SK-N-SH (cell line): ENCODE measurements around the gene FMN1. TPM values are rescaled to one million over a fixed set of nuclear protein-coding genes. Genes with fewer than 3 reads are reported as not detected.

Source experiments
- CTCF ChIA-PET: fragments of 300-600, 350-600 bp; formaldehyde crosslinking; extraction: SDS; loops from one replicate; lab custom pipeline; 2021; lab: Yijun Ruan, JAX
- POLR2A ChIA-PET: fragments of 350-600 bp; sonication (Branson Sonifier 250); formaldehyde crosslinking; extraction: SDS; loops from one replicate; lab custom pipeline; 2020; ENCODE audit warnings: antibody characterized with exemption, inconsistent platforms; lab: Yijun Ruan, JAX
- DNase-seq: peaks from one replicate; pipeline ENCODE4 v3.0.0; 2012
- H2AFZ ChIP-seq: fragments of 200-600 bp; sonication (generic); 2 replicates; pipeline ENCODE4 v1.8.1; 2016; ENCODE audit warnings: antibody characterized with exemption, mild to moderate bottlenecking, low read depth
- H3F3A ChIP-seq: fragments of 200-600 bp; sonication (generic); replicated peaks from 2 replicates; pipeline ENCODE3; 2016; ENCODE audit warnings: antibody characterized with exemption, mild to moderate bottlenecking; ENCODE audit not compliant: insufficient read depth
- H3K27ac ChIP-seq, 2 experiments: fragments of 200-500 bp in 1 of 2; fragments of 200-600 bp in 1 of 2; sonication (Bioruptor generic) in 1 of 2; sonication (generic), shearing (Covaris generic) in 1 of 2; 2 replicates each; pipeline versions ENCODE4 v1.5.1 to v1.6.1; 2014 to 2016; ENCODE audit warnings: low read depth in 2 of 2, inconsistent platforms in 1 of 2, low read length in 1 of 2, mild to moderate bottlenecking in 1 of 2, mixed read lengths in 1 of 2
- H3K27me3 ChIP-seq: fragments of 200-600 bp; sonication (generic), shearing (Covaris generic); 2 replicates; pipeline ENCODE4 v1.6.1; 2016; ENCODE audit warnings: mixed run types; ENCODE audit not compliant: insufficient read depth
- H3K36me3 ChIP-seq, 2 experiments: fragments of 200-500 bp in 1 of 2; fragments of 200-600 bp in 1 of 2; sonication (Bioruptor generic) in 1 of 2; sonication (generic) in 1 of 2; replicated peaks in 1 of 2; 2 replicates each; pipeline versions ENCODE3 to v1.5.1; 2014 to 2016; ENCODE audit warnings: low read length in 1 of 2, mild to moderate bottlenecking in 1 of 2; ENCODE audit not compliant: insufficient read depth in 2 of 2, control insufficient read depth in 1 of 2
- H3K4me1 ChIP-seq, 2 experiments: fragments of 200-500 bp in 1 of 2; fragments of 200-600 bp in 1 of 2; sonication (Bioruptor generic) in 1 of 2; sonication (generic), shearing (Covaris generic) in 1 of 2; 2 replicates each; pipeline versions ENCODE4 v1.5.1 to v1.6.1; 2014 to 2016; ENCODE audit warnings: low read depth in 1 of 2, low read length in 1 of 2, mixed run types in 1 of 2; ENCODE audit not compliant: insufficient read depth in 2 of 2, control insufficient read depth in 1 of 2
- H3K4me2 ChIP-seq: fragments of 200-600 bp; sonication (generic), shearing (Covaris generic); 2 replicates; pipeline ENCODE4 v1.6.1; 2017; ENCODE audit warnings: mixed run types
- H3K4me3 ChIP-seq, 2 experiments: fragments of 200-500 bp in 1 of 2; fragments of 200-600 bp in 1 of 2; sonication (Bioruptor generic) in 1 of 2; sonication (generic), shearing (Covaris generic) in 1 of 2; 2 replicates each; pipeline versions ENCODE4 v1.5.1 to v1.8.1; 2014 to 2016; ENCODE audit warnings: low read depth in 2 of 2, inconsistent platforms in 1 of 2, low read length in 1 of 2, mild to moderate bottlenecking in 1 of 2, mixed read lengths in 1 of 2, moderate library complexity in 1 of 2
- H3K79me2 ChIP-seq: fragments of 200-600 bp; sonication (generic); 2 replicates; pipeline ENCODE4 v1.8.1; 2017; ENCODE audit warnings: mild to moderate bottlenecking; ENCODE audit not compliant: insufficient read depth
- H3K9ac ChIP-seq: fragments of 200-600 bp; sonication (generic); 2 replicates; pipeline ENCODE4 v1.6.1; 2017; ENCODE audit warnings: mixed run types
- H3K9me2 ChIP-seq: fragments of 200-600 bp; sonication (generic); 2 replicates; pipeline ENCODE4 v1.6.1; 2017; ENCODE audit warnings: mixed run types
- H3K9me3 ChIP-seq: fragments of 200-600 bp; sonication (generic); 2 replicates; pipeline ENCODE4 v1.6.1; 2017; ENCODE audit warnings: mixed run types, mild to moderate bottlenecking, moderate library complexity
- H4K20me1 ChIP-seq: fragments of 200-600 bp; sonication (generic); 2 replicates; pipeline ENCODE4 v1.6.1; 2017; ENCODE audit warnings: mild to moderate bottlenecking, mixed run types; ENCODE audit not compliant: insufficient read depth
- ELF1 ChIP-seq: IDR thresholded peaks from 2 replicates; pipeline ENCODE4 v1.4.0; 2012
- EZH2phosphoT487 ChIP-seq: fragments of 200-600 bp; sonication (generic); IDR thresholded peaks from 2 replicates; pipeline ENCODE4 v1.6.1; 2017; ENCODE audit warnings: low read depth, mixed run types, mild to moderate bottlenecking, antibody characterized with exemption, moderate library complexity, borderline replicate concordance
- FOXM1 ChIP-seq: IDR thresholded peaks from 2 replicates; pipeline ENCODE4 v1.4.0; 2012; ENCODE audit warnings: low read depth, mild to moderate bottlenecking
- GABPA ChIP-seq: IDR thresholded peaks from 2 replicates; pipeline ENCODE4 v1.4.0; 2012; ENCODE audit warnings: low read depth, mild to moderate bottlenecking
- GATA2 ChIP-seq: sonication (generic); formaldehyde crosslinking; IDR thresholded peaks from 2 replicates; pipeline ENCODE4 v1.5.0; 2020; ENCODE audit warnings: mild to moderate bottlenecking, missing genetic modification reagents
- MAX ChIP-seq: IDR thresholded peaks from 2 replicates; pipeline ENCODE4 v1.4.0; 2012; ENCODE audit warnings: low read depth
- MEF2A ChIP-seq: IDR thresholded peaks from 2 replicates; pipeline ENCODE4 v1.4.0; 2012; ENCODE audit warnings: low read depth, borderline replicate concordance
- NFIC ChIP-seq: IDR thresholded peaks from 2 replicates; pipeline ENCODE4 v1.4.0; 2012; ENCODE audit warnings: borderline replicate concordance
- NRF1 ChIP-seq: IDR thresholded peaks from 2 replicates; pipeline ENCODE4 v1.6.1; 2012; ENCODE audit warnings: low read depth, mild to moderate bottlenecking, low read length
- PBX3 ChIP-seq: IDR thresholded peaks from 2 replicates; pipeline ENCODE4; 2012
- POLR2AphosphoS5 ChIP-seq: IDR thresholded peaks from 2 replicates; pipeline ENCODE4 v1.6.1; 2012; ENCODE audit warnings: low read depth, low read length
- RAD21 ChIP-seq: IDR thresholded peaks from 2 replicates; pipeline ENCODE4 v1.6.1; 2012; ENCODE audit warnings: mild to moderate bottlenecking, low read length
- RCOR1 ChIP-seq: fragments of 150-350 bp; IDR thresholded peaks from 2 replicates; pipeline ENCODE4 v1.6.1; 2017; ENCODE audit warnings: antibody characterized with exemption, low read length
- RFX5 ChIP-seq: IDR thresholded peaks from 2 replicates; pipeline ENCODE4 v1.6.1; 2012; ENCODE audit warnings: mild to moderate bottlenecking, improper control_type of control experiment, low read length
- TAF1 ChIP-seq: IDR thresholded peaks from 2 replicates; pipeline ENCODE4 v1.6.1; 2012; ENCODE audit warnings: low read depth, mild to moderate bottlenecking, low read length, moderate library complexity, borderline replicate concordance
- WGBS: methylation state at CpG from one replicate; pipeline ENCODE4 v1.1.6; 2017; ENCODE audit warnings: low lambda C conversion rate; 5-methylcytosine and 5-hydroxymethylcytosine counted together
- polyA plus RNA-seq, 3 experiments: library from polyadenylated mRNA; depleted of rRNA; stranded (reverse); fragments of >200 nt; gene quantifications; 2 replicates each; pipeline ENCODE4 v1.2.3, GENCODE V29; 2012
- TF ChIP-seq, protein P1 (sequence below): fragments of 150-350 bp; IDR thresholded peaks from 2 replicates; pipeline ENCODE4 v1.6.1; 2017; ENCODE audit warnings: antibody characterized with exemption, low read length, low read depth, borderline replicate concordance
- TF ChIP-seq, protein P2 (sequence below): IDR thresholded peaks from 2 replicates; pipeline ENCODE4 v1.6.1; 2012; ENCODE audit warnings: mild to moderate bottlenecking, low read depth, low read length, moderate library complexity
- TF ChIP-seq, protein P3 (sequence below): fragments of 150-350 bp; IDR thresholded peaks from 2 replicates; pipeline ENCODE4 v1.6.1; 2016; ENCODE audit warnings: mild to moderate bottlenecking, low read depth, low read length

FMN1 gene
- polyA plus RNA-seq, 1 of the 3 experiments (the other 2 are of a cell fraction) = 9.1 TPM

GRCh38 chr15:32974691-32975090 lies 219.8 kb downstream of the FMN1 start:
- peak overlapping the region in 1 of 2 experiments; percentile 63; a peak in 2 of 4 replicates for H3K27ac ChIP-seq
- no peak overlapping the region for H2AFZ ChIP-seq
- no peak overlapping the region for H3K4me3 ChIP-seq
- H3K79me2 ChIP-seq = peaks cover 96% of the 10 kb centered on the region
- ChIA-PET CTCF (interaction anchor here (1.0 kb wide), 1 partner anchor 19 kb away, joined by 3 read pairs; no protein-coding TSS in a partner anchor), POLR2A (no interaction called here)
- DNase-seq = no peak
- H3K4me1 ChIP-seq = peaks cover 0 to 9% of the 10 kb centered on the region in 2 experiments; a peak in 2 of 4 replicates
- TF ChIP-seq, protein P1, sequence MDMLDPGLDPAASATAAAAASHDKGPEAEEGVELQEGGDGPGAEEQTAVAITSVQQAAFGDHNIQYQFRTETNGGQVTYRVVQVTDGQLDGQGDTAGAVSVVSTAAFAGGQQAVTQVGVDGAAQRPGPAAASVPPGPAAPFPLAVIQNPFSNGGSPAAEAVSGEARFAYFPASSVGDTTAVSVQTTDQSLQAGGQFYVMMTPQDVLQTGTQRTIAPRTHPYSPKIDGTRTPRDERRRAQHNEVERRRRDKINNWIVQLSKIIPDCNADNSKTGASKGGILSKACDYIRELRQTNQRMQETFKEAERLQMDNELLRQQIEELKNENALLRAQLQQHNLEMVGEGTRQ = no peak
- no peak for TF ChIP-seq PBX3
- TF ChIP-seq FOXM1 = no peak
- no peak for TF ChIP-seq ELF1
- no peak for TF ChIP-seq GABPA
- no peak for TF ChIP-seq RAD21
- TF ChIP-seq RCOR1 = no peak
- TF ChIP-seq EZH2phosphoT487 = no peak
- TF ChIP-seq NRF1 = no peak
- no peak for TF ChIP-seq POLR2AphosphoS5
- TF ChIP-seq, protein P2, sequence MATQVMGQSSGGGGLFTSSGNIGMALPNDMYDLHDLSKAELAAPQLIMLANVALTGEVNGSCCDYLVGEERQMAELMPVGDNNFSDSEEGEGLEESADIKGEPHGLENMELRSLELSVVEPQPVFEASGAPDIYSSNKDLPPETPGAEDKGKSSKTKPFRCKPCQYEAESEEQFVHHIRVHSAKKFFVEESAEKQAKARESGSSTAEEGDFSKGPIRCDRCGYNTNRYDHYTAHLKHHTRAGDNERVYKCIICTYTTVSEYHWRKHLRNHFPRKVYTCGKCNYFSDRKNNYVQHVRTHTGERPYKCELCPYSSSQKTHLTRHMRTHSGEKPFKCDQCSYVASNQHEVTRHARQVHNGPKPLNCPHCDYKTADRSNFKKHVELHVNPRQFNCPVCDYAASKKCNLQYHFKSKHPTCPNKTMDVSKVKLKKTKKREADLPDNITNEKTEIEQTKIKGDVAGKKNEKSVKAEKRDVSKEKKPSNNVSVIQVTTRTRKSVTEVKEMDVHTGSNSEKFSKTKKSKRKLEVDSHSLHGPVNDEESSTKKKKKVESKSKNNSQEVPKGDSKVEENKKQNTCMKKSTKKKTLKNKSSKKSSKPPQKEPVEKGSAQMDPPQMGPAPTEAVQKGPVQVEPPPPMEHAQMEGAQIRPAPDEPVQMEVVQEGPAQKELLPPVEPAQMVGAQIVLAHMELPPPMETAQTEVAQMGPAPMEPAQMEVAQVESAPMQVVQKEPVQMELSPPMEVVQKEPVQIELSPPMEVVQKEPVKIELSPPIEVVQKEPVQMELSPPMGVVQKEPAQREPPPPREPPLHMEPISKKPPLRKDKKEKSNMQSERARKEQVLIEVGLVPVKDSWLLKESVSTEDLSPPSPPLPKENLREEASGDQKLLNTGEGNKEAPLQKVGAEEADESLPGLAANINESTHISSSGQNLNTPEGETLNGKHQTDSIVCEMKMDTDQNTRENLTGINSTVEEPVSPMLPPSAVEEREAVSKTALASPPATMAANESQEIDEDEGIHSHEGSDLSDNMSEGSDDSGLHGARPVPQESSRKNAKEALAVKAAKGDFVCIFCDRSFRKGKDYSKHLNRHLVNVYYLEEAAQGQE = no peak
- no peak for TF ChIP-seq GATA2 (CRISPR knock-in tag)
- TF ChIP-seq RFX5 = no peak
- no peak for TF ChIP-seq MAX
- TF ChIP-seq MEF2A = no peak
- no peak for TF ChIP-seq NFIC
- TF ChIP-seq TAF1 = no peak
- TF ChIP-seq, protein P3, sequence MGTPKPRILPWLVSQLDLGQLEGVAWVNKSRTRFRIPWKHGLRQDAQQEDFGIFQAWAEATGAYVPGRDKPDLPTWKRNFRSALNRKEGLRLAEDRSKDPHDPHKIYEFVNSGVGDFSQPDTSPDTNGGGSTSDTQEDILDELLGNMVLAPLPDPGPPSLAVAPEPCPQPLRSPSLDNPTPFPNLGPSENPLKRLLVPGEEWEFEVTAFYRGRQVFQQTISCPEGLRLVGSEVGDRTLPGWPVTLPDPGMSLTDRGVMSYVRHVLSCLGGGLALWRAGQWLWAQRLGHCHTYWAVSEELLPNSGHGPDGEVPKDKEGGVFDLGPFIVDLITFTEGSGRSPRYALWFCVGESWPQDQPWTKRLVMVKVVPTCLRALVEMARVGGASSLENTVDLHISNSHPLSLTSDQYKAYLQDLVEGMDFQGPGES = no peak
- H3K27me3 ChIP-seq = no peaks in the 10 kb centered on the region
- peaks cover 3 to 17% of the 10 kb centered on the region in 2 experiments for H3K36me3 ChIP-seq
- no peaks in the 10 kb centered on the region for H3K9me2 ChIP-seq
- no peaks in the 10 kb centered on the region for H3K9me3 ChIP-seq
- WGBS = 100% methylated on average over 1 of the region's 1 CpG
- peaks cover 10% of the 10 kb centered on the region; the same call in 1 of the 2 replicates for H4K20me1 ChIP-seq
- H3F3A ChIP-seq = peaks cover 21% of the 10 kb centered on the region
- H3K9ac ChIP-seq = no peak overlapping the region
- H3K4me2 ChIP-seq = no peak overlapping the region
